ENCODE results near the gene TBC1D32.
A peak's percentile ranks its signal among the peaks of the same experiment; 100 is the strongest.
"Not testable (repeated sequence)": the region's sequence is repeated elsewhere in the genome, so short reads cannot be mapped to it uniquely, and the experiment has no call there.

Gene TBC1D32

DNA sequence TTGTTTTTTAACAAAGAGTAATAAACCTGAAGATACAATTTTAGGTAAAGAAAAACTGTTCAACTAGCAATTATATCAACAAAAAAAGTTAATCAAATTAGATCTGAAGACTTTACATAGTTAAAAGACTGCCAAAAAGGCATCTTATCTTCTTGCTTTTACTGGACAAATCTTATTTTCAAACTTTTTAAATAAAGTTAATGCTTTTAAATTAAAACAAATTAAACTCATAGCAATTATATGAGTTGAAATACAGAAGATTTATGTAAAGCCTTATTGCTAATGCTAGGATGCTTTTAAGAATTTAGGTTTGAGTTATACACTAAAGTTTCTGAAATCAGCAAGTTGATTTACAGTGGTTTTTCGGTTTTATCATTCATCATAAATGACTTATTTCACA is 227.3 kb downstream of the TBC1D32 start:
- no peak for DNase-seq

DNA sequence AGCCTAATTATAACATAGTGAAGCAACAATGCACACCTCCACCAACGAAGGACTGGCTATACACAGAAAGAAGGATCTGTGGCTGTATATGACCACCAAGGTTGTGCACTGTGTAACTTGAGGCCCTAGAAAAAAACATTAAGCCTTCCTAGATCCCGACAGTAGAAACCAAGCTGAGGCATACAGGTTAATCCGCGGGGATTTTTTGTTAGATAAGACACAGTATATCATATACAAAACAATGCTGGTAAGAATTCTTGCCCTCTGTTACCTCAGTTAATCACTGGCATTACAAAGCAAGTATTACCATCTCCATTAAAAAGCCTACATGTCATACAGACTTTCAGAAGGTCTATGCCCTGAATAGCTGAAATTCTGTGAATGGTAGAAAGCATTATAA is 228.8 kb downstream of the TBC1D32 start:
- DNase-seq, result no peak

DNA sequence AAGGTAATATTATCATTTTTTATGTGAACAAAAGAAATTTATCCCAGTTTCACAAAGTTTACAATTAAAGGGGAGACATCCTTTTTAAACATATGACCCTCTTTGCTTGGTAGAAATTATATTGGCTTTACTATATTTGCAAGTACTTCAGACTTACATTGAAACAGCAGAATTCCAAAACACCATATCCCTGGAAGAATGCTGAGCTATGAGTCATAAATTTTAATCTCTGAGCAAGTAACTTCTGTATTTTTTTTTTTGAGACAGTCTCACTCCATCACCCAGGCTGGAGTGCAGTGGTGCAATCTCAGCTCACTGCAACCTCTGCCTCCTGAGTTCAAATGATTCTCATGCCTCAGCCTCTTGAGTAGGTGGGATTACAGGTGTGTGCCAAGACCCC is 240.4 kb downstream of the TBC1D32 start:
- no peak for DNase-seq

DNA sequence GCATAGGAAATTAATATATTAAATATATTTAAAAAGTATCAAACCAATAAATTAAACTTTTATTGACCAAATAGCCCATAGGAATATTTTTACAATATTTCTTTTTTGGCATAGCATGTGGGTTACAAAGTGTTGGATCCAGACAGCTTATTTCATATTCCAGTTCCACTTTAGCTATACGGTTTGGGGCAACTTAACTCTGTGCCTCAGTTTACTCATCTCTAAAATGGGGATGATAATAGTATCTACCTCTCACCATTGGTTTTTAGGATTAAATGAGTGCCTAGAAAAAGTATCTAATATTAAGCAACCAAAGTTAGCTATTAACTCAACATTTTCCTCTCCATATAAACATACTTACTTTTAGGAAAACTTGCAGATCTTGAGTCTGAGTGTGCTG is 243.8 kb downstream of the TBC1D32 start:
- DNase-seq, result no peak

DNA sequence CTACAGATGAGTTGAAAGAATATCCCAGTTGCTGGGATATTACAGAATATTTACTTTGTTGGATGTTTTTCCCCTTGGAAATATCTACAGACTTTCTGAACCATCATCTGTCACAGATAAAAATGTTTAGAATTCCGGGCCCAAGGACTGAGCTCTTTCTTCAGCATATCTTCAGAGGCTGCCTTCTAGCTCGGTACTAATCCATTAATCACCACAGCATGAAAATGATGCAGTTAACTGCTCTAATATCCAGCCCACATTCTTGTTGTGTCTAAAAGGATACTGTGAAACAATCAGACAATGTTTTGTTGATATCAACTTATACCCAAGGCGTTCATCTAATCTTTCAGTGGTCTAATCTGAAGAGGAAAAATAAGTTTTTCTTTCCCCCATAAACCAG is 247.4 kb downstream of the TBC1D32 start:
- no peak for DNase-seq

DNA sequence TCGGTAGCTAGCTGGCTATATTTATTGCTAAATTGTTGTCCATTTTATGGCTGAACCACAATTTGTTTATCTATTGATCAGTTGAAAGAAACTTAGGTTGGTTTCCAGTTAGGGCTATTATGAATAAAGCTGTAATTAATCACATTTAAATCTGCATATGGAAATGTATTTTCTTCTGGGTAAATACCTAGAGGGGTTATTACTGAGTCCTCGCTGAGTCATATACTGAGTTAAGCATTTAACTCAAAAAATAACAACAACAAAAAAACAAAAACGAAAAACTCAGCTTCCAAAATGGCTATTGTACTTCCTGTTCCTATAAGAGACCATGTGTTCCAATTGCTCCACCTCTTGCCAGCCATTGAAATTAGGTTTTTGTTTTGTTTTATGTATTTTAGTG is 258.2 kb downstream of the TBC1D32 start:
- no peak for DNase-seq

DNA sequence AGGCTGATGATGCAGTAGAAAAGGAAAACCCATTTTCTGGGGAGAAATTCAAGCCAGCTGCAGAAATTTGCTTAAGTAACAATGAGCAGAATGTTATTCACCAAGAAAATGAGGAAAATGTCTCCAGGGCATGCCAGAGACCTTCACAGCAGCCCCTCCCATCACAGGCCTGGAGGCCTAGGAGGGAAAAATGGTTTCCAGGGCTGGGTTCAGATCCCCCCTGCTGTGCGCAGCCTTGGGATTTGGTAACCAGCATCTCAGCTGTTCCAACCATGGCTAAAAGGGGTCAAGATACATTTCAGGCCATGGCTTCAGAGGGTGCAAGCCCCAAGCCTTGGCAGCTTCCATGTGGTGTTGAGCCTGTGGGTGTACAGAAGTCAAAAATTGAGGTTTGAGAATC is 265.5 kb downstream of the TBC1D32 start:
- DNase-seq, result not testable (repeated sequence)

DNA sequence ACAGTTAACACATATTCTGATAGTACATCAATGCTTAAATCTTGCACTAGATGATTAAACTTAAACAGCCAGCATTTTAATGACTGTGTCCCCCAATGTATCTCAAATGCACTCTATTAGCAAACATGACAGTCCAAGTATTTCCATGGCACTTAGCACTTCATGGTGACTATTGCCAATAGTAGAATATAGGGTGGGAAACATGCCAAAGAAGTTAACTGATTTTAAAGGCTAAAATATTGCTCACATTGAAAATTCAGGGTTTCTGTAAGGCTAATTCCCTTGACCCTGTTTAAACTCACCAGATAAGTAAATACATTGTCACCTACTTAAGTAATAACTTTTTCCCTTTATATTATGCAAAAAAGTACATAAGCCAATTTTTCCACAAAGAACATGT is 266.9 kb downstream of the TBC1D32 start:
- no peak for DNase-seq

DNA sequence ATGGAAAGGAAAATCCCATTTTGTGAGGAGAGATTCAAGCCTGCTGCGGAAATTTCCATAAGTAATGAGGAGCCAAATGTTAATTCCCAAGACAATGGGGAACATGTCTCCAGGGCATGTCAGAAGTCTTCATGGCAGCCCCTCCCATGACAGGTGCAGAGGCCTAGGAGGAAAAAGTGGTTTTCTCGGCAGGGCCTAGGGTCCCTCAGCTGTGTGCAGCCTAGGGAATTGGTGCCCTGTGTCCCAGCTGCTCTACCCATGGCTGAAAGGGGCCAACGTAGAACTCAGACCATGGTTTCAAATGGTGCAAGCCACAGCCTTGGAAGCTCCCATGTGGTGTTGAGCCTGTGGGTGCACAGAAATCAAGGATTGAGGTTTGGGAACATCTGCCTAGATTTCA is 269.9 kb downstream of the TBC1D32 start:
- no peak for DNase-seq

DNA sequence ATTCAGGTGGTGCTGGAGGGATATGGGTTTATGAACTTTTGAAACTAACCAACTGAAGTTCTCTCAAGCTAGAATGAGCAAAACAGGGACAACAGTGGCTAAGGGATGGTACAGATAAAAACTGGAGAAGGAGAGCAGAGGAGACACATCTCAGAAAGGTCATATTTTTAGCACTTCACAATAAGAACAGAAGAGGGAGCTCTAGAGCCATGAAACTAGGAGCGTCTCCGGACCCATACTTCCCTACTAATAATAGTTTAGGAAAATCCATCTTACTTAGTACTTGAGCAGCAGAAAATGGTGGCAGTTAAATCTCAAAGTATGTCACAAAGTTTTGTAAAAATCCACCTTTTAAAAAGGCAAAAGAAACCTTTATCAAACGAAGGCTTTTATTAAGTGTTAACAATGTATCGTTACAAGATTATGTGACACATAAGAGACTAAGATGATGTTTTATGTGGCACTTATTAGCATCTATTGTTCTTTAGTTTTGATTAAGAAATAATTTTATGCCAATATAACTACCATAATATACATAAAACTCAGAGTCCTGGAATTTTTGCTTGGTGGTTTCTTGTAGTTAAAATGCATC is 278.6 kb downstream of the TBC1D32 start:
- DNase-seq, result peak; percentile 55 to 75 (median 65)

DNA sequence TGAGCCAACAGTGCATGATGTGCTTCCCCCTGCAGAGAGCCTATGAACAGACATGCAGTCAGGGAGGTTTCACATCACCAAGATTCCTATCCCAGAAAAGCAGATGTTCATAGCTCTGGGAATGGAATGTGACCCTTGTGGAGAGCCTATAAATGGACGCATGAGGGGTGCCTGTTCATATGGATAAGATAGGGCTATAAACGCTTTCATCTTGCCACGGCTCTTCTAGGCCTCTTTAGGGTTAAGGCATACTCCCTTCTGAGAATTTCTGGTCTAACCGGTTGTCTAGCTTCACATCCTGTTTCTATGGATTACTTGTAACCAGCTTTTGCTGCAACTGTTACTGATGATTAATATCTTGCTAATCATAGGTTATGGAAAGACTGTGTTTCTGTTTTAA is 285.7 kb downstream of the TBC1D32 start:
- DNase-seq, result not testable (repeated sequence)

DNA sequence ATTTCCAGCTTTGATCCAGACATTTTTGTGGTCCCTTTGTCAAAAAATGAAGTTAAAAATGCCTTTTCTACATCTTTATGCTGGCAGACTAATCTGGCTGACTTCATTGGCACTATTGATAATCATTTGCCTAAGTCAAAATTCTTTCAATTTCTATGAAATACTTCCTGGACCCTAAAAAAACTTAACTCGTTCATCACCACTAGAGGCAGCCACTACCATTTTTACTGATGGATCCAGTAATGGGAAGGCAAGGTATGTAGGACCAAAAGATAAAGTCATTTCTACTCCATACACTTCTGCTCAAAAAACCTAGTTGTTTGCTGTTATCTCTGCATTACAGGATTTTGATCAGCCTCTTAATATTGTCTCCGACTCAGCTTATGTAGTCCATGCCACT is 289.4 kb downstream of the TBC1D32 start:
- not testable (repeated sequence) for DNase-seq

DNA sequence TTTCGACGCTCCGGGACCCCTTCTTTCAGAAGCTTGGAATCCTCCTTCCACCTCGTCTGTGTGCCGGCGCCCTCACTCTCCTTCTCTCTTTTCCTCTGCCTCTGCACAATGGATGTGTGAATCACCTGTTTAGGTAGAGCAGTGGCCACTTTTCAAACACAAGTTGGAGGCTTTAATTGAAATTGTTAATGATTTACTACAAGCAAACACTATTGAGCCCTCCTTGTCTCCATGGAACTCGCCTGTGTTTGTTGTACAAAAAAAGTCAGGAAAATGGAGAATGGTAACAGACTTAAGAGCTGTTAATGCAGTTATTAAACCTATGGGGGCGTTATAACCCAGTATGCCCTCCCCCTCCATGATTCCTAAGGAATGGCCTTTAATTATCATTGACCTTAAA is 290.6 kb downstream of the TBC1D32 start:
- not testable (repeated sequence) for DNase-seq

DNA sequence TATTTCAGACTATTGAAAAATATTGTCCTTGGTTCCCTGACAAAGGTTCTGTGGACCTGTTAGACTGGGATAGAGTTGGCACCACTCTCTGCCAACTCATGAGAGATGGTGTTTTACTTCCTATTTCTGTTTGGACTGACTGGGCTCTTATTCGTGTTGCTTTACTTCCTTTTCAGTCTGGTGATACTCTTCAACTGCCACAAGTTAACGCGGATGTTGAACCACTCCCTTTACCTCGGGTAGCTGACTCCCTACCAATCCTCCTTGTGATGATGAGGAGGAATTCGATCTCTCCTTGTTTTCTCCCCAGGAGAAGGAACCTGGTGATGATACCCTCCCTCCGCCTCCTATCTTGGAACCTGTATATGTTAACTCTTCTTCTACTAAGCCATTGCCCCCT is 291.1 kb downstream of the TBC1D32 start:
- DNase-seq, result not testable (repeated sequence)

DNA sequence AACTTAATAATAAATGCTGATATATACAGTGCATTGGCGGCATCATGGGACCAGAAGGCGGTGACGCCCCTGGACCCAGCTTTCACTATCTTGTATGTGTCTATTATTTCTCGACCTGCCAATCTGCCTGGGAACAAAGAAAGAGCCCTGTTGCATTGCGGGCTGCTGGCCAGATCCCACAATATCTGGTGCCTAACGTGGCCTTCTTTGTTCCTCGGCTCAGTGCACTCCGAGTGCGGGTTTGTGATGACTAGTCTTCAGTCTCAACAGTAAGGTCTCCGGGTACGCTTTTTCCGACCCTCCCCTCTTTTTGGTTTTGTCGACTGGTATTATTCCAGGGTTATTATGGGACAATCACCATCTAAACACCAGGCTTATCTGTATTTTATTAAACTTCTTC is 291.5 kb downstream of the TBC1D32 start:
- no peak for DNase-seq

DNA sequence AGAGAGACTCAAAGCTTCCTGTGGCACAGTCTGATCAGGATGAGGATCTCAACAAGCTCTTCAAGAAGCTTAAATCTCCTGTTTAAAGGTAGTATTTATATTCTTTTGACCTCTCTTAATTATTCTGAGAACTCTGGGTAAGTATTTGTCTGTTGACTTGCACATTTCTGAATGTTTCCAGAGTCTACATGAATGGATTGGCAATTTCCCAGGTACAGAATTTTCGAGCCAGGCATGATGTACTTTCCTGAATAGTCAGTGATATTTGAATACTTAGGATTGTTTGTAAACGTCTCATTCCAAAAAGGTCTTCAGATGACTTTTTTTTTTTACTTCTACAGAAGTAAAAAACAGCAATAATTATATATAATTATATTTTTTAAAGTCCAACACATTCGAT is 293.4 kb downstream of the TBC1D32 start:
- no peak for DNase-seq

DNA sequence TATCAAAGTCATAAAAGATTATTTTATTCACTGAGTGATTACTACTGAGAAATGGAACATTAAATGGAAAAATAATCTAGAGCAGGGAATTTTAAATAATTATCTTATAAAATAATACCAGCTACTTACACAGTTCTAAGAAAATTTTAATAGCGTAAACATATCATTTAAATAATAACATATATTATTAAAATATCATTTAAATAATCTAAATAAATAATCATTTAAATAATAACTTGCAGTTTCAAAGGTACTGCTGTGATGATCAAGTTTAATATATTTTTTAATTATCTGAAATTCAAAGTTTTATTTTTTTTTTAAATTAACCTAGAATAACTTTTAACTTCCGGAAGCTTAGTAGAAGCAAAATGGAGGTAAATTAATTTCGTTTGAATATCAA is 301.2 kb downstream of the TBC1D32 start:
- no peak for DNase-seq

DNA sequence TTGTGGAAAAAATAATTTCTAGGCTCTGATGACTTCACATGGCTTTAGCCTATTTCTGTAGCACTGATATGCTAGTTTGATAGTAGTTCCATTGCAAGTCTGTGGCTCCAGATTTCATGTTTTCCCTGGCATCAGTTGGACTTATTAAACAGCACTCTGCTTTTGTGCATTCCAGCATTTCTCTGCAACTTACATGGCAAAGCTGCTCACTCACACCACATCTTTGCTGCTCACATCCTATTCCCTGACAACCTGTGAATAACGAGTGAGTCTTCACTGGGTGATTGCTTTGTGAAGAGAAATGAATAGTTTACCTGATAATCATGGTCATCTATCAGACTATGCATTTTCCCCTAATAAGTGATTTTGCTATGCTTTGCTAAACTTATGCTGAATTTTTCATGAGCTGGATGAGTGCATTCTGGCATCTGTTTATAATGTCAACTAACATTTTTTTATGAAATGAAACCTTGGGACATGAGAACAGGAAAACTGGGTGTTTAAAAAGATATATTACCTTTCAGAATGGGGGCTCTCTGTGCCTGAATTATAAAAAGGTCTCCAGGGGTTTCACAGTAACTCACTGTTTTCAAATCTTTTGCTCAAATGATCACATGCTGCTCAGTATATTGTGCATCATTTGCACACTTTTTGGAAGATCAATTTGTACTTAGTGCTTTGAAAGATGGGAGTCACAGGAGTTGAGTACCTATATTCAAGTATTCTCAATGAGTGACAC is 301.8 kb downstream of the TBC1D32 start:
- no peak for DNase-seq
